GM12801 (cell line): ENCODE measurements around the gene AKR7A2.

Source experiments
- TF ChIP-seq, protein P1 (sequence below): IDR thresholded peaks from one replicate; pipeline ENCODE4 v1.5.1; 2011; ENCODE audit warnings: control low read depth; ENCODE audit not compliant: insufficient read length; ENCODE audit errors: extremely low read depth

Gene AKR7A2

DNA sequence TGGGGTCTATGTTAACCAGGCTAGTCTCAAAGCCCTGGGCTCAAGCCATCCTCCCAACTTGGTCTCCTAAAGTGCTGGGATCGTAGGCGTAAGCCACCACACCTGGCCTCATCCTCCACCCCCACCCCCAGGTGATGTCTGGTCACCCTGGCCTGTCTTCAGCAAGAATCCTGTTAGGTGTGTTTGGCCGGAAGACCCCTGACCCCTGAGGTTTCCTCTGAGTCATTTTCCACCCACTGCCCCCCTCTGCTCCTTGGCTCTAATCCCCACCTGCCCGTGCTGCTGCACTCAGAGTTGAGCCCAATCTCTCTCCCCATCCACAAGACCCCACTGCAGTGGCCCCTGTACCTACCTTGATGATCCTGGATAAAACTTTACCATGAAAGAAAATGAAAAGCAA is 25.3 kb upstream of the AKR7A2 start:
- TF ChIP-seq, protein P1, sequence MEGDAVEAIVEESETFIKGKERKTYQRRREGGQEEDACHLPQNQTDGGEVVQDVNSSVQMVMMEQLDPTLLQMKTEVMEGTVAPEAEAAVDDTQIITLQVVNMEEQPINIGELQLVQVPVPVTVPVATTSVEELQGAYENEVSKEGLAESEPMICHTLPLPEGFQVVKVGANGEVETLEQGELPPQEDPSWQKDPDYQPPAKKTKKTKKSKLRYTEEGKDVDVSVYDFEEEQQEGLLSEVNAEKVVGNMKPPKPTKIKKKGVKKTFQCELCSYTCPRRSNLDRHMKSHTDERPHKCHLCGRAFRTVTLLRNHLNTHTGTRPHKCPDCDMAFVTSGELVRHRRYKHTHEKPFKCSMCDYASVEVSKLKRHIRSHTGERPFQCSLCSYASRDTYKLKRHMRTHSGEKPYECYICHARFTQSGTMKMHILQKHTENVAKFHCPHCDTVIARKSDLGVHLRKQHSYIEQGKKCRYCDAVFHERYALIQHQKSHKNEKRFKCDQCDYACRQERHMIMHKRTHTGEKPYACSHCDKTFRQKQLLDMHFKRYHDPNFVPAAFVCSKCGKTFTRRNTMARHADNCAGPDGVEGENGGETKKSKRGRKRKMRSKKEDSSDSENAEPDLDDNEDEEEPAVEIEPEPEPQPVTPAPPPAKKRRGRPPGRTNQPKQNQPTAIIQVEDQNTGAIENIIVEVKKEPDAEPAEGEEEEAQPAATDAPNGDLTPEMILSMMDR = no peak

DNA sequence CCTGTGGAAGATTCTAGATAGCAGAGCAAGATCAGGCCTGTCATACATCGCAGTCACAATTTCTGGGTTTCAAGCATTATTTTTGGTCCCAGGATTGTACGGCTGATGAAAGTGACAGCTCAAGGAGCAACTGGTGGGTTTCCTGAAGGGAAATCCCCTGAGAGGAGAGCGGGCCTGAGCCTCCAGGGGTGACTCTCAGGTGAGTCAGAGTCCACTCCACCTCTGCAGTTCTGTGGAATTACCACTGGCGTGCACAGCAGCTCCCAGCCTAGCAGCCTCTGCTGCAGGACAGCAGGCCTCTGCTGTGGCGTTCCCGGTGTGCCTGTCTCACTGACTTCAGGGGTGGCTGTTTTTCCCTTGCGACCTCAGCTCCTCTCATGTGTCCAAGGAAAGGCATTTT is 24.6 kb upstream of the AKR7A2 start:
- TF ChIP-seq, protein P1 = no peak

DNA sequence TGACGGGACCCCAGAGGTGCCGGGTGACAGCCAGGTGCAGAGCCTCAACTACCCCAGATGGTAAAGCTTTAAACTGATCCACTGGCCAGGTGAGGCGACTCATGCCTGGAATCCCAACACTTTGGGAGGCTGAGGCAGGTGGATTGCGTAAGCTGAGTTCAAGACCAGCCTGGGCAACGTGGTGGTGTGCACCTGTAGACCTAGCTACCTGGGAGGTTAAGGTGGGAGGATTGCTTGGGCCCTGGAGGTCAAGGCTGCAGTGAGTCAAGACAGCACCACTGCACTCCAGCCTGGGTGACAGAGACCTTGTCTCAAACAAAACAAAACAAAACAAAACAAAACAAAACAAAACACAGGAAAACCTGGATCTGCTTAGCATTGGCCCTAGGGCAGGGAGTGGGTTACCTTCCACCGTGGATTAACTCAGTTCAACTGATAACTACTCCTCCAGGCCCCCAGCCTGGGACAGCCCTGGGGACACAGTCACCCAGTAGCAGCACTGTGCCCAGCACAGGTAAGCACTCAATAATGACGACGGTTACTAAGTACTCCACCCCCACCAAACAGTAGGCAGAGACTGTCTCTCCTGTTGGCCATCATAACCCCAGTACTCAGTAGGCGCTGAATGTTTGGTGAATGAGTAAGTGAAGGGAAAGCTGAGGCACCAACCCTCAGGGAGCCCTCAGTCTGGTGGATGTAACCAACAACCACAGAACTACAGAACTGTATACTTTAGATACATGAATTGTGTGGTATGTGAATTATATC is 21.8 kb upstream of the AKR7A2 start:
- TF ChIP-seq, protein P1 = no peak

DNA sequence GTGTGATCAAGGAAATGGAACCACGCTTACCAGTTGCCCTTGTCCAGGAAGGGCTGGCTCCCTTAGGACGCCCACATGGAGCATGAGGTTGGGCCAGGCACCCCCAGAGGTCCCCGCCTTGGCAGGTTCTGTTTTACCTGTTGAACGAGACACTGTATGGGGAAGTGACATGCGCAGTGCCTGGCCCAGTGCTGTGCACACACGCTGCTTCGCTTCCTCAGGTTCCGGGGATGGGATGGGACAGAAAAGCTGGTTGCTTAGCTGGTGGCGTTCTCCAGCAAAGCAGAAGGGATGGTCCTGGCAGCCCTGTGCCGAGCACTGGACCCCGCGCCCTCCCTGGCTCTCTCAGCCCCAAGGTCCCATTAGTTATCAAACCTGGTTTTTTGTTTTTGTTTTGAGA is 20.9 kb upstream of the AKR7A2 start:
- TF ChIP-seq, protein P1 = no peak

DNA sequence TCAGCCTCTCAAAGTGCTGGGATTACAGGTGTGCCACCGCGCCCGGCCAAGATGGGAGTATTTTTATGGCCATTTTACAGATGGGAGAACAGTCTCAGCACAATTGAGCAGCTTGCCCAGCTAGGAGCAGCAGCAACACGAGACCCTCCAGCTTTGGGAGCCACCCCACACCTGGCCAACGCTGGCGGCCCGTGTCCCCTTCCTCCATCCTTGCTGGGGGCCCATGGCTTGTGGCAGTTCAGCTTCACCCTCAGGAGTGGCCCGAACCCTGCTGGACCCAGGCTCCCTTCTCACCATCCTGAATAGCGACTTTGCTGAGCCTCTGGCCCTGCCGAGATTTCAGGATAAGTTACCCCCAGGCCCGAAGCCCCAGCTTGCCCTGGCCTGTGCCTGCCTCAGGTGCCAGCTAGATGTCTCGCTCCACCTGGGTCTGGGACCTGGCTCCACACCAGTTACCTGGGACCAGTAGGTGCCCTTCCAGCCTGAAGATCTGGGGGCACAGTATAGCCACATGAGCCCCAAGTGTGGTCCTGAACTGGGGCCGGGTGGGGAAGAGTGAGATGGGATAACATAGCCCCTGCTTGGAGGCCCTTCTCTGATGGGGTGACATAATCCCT is 19.4 kb upstream of the AKR7A2 start:
- TF ChIP-seq, protein P1 = no peak

DNA sequence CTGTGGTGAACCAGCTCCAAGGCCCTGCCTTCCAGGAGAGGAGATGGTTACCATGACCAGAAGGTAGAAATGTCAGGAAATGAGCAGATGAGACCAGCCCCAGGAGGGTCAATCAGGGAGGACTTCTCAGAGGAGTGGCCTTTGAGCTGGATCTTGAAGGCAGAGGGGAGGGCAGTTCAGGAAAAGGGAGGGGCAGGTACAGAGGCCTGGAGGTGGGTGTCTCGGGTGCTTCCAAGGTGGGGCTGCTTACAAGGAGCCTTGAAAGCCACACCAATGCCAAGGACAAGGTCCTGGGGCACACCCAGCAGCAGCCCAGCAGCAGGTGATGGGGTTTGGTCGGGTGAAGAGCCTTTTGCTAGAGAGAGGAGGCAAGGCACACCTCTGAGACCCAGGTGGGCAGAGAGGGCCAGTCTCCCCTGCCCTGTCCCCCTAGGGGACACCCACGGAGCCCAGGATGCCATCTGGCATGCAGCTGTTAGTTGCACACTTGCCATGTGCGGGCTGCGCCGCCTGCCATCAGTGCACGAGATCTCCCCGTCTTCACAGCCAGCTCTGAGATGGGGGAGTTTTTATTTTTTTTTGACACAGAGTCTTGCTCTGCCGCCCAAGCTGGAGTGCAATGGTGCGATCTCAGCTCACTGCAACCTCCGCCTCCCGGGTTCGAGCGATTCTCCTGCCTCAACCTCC is 18.6 kb upstream of the AKR7A2 start:
- TF ChIP-seq, protein P1 = no peak

DNA sequence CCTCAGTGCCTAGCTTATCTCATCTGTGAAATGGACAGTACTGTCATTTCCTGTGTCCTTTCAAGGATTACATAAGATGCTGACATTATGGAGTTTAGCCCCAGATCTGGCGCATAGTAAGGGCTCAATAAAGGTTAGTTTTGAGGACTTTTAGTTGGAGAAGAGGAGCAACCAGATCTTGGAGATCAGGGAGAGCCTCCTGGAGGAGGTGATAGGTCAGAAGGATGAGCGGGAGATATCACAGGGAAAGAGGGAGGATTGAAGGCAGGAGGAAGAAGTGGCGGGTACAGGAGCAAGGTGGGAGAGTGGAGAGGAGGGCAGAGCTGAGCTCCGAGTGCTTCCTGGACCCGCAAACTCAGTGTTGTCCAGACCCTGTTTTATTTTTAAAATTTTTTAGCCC is 17.7 kb upstream of the AKR7A2 start:
- TF ChIP-seq, protein P1 = no peak
